Large intestine (tissue), 3 donors: ENCODE measurements around the gene HINT3. TPM values are rescaled to one million over a fixed set of nuclear protein-coding genes. Genes with fewer than 3 reads are reported as not detected.

ENCODE experiments used
- DNase-seq, 2 donors: peaks; one replicate each; pipeline versions ENCODE4 v3.0.0 to v3.0.0-alpha.2; 2013
- H3K27ac ChIP-seq: one replicate; pipeline ENCODE4 v1.5.1; 2013; ENCODE audit warnings: low read length
- H3K27me3 ChIP-seq: 2 replicates; pipeline ENCODE4 v1.6.1; 2013; ENCODE audit warnings: low read length; ENCODE audit not compliant: control insufficient read depth, insufficient read depth
- H3K36me3 ChIP-seq: 2 replicates; pipeline ENCODE4 v1.6.1; 2013; ENCODE audit warnings: low read length; ENCODE audit not compliant: control insufficient read depth, insufficient read depth
- H3K4me1 ChIP-seq: one replicate; pipeline ENCODE4 v1.6.1; 2013; ENCODE audit warnings: low read length; ENCODE audit not compliant: control insufficient read depth, insufficient read depth
- H3K4me3 ChIP-seq: one replicate; pipeline ENCODE4 v1.5.1; 2013; ENCODE audit warnings: low read length
- H3K9me3 ChIP-seq: one replicate; pipeline ENCODE4 v1.6.1; 2013; ENCODE audit warnings: mild to moderate bottlenecking, low read depth, low read length, moderate library complexity; ENCODE audit not compliant: control insufficient read depth
- WGBS: methylation state at CpG from one replicate; pipeline ENCODE4 v1.1.5; 2013; ENCODE audit warnings: low lambda C conversion rate; ENCODE audit not compliant: insufficient coverage; 5-methylcytosine and 5-hydroxymethylcytosine counted together
- polyA plus RNA-seq: library from polyadenylated mRNA; unstranded; fragments of 120-200 nt; gene quantifications from one replicate; pipeline ENCODE4 v1.2.1, GENCODE V29; 2013

The HINT3 gene
- polyA plus RNA-seq, 1 donor: 31.5 TPM

DNA sequence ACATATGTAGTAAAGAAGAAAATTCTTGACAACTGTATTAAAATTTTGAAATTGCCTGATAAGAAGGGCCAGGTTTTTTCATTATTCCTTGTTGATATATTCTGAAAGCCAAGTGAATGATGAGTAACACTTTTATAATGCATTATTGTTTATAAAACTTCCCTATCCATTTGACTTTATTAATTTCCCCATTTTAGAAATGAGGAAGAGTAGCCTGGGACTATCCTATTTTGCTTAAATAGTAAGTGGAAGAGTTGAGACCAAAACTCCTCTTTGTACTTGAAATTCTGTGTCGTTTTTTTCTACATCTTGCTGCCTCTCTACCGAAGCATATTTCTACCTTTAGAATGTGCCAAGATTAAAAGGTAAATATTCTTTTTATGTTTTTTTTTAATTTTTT lies 69.4 kb downstream of the HINT3 start:
- H3K27ac ChIP-seq: no peak overlapping the region
- no peaks in the 10 kb centered on the region for H3K9me3 ChIP-seq
- no peaks in the 10 kb centered on the region for H3K4me1 ChIP-seq
- DNase-seq: no peak
- peaks cover 24% of the 10 kb centered on the region for H3K36me3 ChIP-seq
- H3K4me3 ChIP-seq: no peak overlapping the region
- no peaks in the 10 kb centered on the region for H3K27me3 ChIP-seq
- 92% methylated on average over 2 of the region's 2 CpGs for WGBS

DNA sequence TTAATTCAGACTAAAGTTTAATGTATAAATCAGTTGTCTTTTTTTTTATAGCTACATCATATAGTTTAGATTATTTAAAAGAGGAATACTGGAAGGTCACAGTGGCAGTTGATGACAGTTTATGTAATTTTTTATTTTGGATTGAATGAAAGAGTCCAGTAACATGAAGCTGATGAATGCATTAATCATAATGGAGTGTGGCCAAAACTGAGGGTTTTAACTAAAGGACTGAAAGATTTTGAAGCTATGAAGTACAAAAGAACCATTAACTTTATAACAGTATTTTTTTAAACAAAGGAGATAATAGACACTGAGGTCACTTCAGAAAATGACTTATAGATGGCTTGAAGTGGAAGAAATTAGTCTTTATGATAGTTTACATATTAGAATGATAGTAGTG lies 71.0 kb downstream of the HINT3 start:
- peaks cover 13% of the 10 kb centered on the region for H3K36me3 ChIP-seq
- H3K27ac ChIP-seq: no peak overlapping the region
- no peaks in the 10 kb centered on the region for H3K27me3 ChIP-seq
- H3K4me1 ChIP-seq: no peaks in the 10 kb centered on the region
- DNase-seq: no peak
- no peaks in the 10 kb centered on the region for H3K9me3 ChIP-seq
- no peak overlapping the region for H3K4me3 ChIP-seq

Other genes with a start within 250 kb of the HINT3 start
- 1.8 TPM for gene HEY2, start 207.1 kb upstream of the HINT3 start, polyA plus RNA-seq
- 78.7 TPM for gene NCOA7, start 165.8 kb upstream of the HINT3 start, polyA plus RNA-seq
- gene TRMT11, start 29.8 kb downstream of the HINT3 start, polyA plus RNA-seq: 24.3 TPM